Skeletal muscle satellite cell (primary cell): Measurements from ENCODE around the gene HACD2.

ENCODE experiments used
- H3K27me3 ChIP-seq: 2 replicates; pipeline ENCODE4 v1.7.0; 2013; ENCODE audit warnings: low read length; ENCODE audit not compliant: control insufficient read depth, insufficient read depth
- H3K36me3 ChIP-seq: 2 replicates; pipeline ENCODE4 v1.7.0; 2013; ENCODE audit warnings: mild to moderate bottlenecking, control low read depth, low read length; ENCODE audit not compliant: insufficient read depth
- H3K4me1 ChIP-seq: 2 replicates; pipeline ENCODE4 v1.7.0; 2013; ENCODE audit warnings: low read length; ENCODE audit not compliant: control insufficient read depth, insufficient read depth
- H3K4me2 ChIP-seq: 2 replicates; pipeline ENCODE4 v1.7.0; 2013; ENCODE audit warnings: mild to moderate bottlenecking, low read length
- H3K4me3 ChIP-seq: 2 replicates; pipeline ENCODE4 v1.7.0; 2013; ENCODE audit warnings: low read length
- H3K9ac ChIP-seq: 2 replicates; pipeline ENCODE4 v1.7.0; 2013; ENCODE audit warnings: mild to moderate bottlenecking, low read depth, low read length, moderate library complexity
- H3K9me3 ChIP-seq: replicated peaks from 2 replicates; pipeline ENCODE4 v1.7.0; 2013; ENCODE audit warnings: mild to moderate bottlenecking, control low read depth, low read length

Gene HACD2

GRCh38 chr3:123590685-123591450 lies 6.0 kb upstream of the HACD2 start:
- Histone ChIP-seq H3K4me1 (peaks cover 15% of the 10 kb centered on the region), H3K27me3 (no peaks in the 10 kb centered on the region), H3K4me3 (no peak overlapping the region), H3K36me3 (no peaks in the 10 kb centered on the region), H3K4me2 (no peak overlapping the region), H3K9me3 (no peaks in the 10 kb centered on the region), H3K9ac (no peak overlapping the region)

- no peaks in the 10 kb centered on the region for H3K9me3 ChIP-seq
- H3K27me3 ChIP-seq, result no peaks in the 10 kb centered on the region
Observed at GRCh38 chr3:123587401-123587800, 2.5 kb upstream of the HACD2 start.

DNA sequence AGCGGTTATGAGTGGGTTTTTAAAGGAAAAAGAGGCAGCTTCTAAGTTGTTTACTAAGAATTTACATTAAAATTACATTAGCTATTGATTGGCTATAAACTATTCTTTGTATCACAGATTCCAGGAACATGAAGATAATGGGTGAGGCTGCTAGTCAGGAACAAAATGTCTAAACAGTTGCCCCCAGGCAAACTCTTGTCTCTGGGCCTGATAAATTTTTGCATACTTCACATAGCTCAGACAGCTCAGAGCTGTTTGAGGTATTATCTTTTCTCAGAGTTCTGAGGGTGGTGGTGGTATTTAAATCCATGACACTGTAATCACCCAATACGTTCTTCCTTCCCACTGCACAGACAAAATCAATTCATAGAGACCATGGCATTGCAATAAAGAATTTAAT lies 2.1 kb upstream of the HACD2 start:
- Histone ChIP-seq H3K4me3 (peak overlapping the region; percentile 87), H3K27me3 (no peaks in the 10 kb centered on the region), H3K36me3 (no peaks in the 10 kb centered on the region), H3K4me1 (peaks cover 28% of the 10 kb centered on the region), H3K4me2 (peak overlapping the region; percentile 94), H3K9me3 (no peaks in the 10 kb centered on the region), H3K9ac (peak overlapping the region; percentile 89)

More at GRCh38 chr3:123587401-123587800, 2.5 kb upstream of the HACD2 start:
- no peaks in the 10 kb centered on the region for H3K36me3 ChIP-seq
- H3K4me3 ChIP-seq, result no peak overlapping the region
- H3K4me1 ChIP-seq, result peaks cover 26% of the 10 kb centered on the region
- no peak overlapping the region for H3K9ac ChIP-seq
- no peak overlapping the region for H3K4me2 ChIP-seq

- Histone ChIP-seq H3K9ac (peak overlapping the region; percentile 89), H3K9me3 (no peaks in the 10 kb centered on the region), H3K4me3 (peak overlapping the region; percentile 87)
Observed at GRCh38 chr3:123586131-123586530, 1.3 kb upstream of the HACD2 start.

DNA sequence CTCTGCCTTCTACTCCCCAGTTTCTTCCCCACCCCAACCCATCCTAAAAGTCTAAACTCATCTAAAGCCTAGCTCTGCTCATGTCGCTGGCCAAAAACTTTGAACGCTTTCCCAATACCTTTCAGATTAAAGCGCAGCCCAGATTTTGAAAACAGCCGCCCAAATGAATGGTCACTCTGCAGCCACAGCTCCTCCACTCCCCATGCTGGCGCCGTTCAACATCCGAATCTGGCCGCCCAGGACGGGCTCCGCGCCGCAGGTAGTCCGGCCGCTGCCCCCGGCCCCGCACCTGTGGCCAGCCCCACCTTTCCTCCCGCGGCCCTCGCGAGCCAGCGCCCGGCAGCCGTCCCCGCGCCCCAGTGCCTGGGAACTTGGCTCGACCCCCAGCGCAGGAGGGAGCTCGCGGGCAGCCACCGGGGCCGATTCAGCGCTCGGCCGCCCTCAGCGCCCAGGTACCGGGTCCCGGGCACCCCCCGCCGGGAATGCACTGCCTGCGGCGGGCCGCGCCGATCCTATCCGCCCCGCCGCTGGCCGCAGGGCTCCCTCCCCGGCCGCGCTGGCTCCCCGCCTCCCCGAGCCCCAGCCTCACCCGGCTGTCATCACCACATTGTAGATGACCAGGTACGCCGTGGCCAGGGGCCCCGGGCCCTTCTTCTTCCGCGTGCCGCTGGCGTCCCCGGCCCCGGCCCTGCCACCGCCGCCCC lies 417 bp downstream of the HACD2 start:
- Histone ChIP-seq H3K27me3 (no peaks in the 10 kb centered on the region), H3K36me3 (no peaks in the 10 kb centered on the region), H3K4me3 (peak overlapping the region; percentile 87), H3K4me1 (peaks cover 28% of the 10 kb centered on the region), H3K4me2 (peak overlapping the region; percentile 77), H3K9me3 (no peaks in the 10 kb centered on the region), H3K9ac (peak overlapping the region; percentile 77)

More at GRCh38 chr3:123586131-123586530, 1.3 kb upstream of the HACD2 start:
- H3K36me3 ChIP-seq, result no peaks in the 10 kb centered on the region
- peak overlapping the region; percentile 94 for H3K4me2 ChIP-seq
- H3K4me1 ChIP-seq, result peaks cover 28% of the 10 kb centered on the region
- no peaks in the 10 kb centered on the region for H3K27me3 ChIP-seq

- peak overlapping the region; percentile 77 for H3K9ac ChIP-seq
- peak overlapping the region; percentile 87 for H3K4me3 ChIP-seq
Observed at GRCh38 chr3:123583561-123583960, 1.3 kb downstream of the HACD2 start.

GRCh38 chr3:123582315-123582714 lies 2.5 kb downstream of the HACD2 start:
- Histone ChIP-seq H3K9ac (no peak overlapping the region), H3K9me3 (no peaks in the 10 kb centered on the region), H3K27me3 (no peaks in the 10 kb centered on the region), H3K4me3 (no peak overlapping the region), H3K4me2 (no peak overlapping the region), H3K4me1 (peaks cover 25% of the 10 kb centered on the region), H3K36me3 (peaks cover 8% of the 10 kb centered on the region)

More at GRCh38 chr3:123583561-123583960, 1.3 kb downstream of the HACD2 start:
- peaks cover 28% of the 10 kb centered on the region for H3K4me1 ChIP-seq
- H3K36me3 ChIP-seq, result peaks cover 4% of the 10 kb centered on the region
- no peaks in the 10 kb centered on the region for H3K9me3 ChIP-seq
- no peaks in the 10 kb centered on the region for H3K27me3 ChIP-seq
- peak overlapping the region; percentile 77 for H3K4me2 ChIP-seq

GRCh38 chr3:123576122-123576521 lies 8.7 kb downstream of the HACD2 start:
- Histone ChIP-seq H3K27me3 (no peaks in the 10 kb centered on the region), H3K9ac (no peak overlapping the region), H3K9me3 (no peaks in the 10 kb centered on the region), H3K4me3 (no peak overlapping the region), H3K36me3 (peaks cover 17% of the 10 kb centered on the region), H3K4me1 (peaks cover 10% of the 10 kb centered on the region), H3K4me2 (no peak overlapping the region)

- Histone ChIP-seq H3K36me3 (peaks cover 7% of the 10 kb centered on the region), H3K4me2 (no peak overlapping the region), H3K27me3 (no peaks in the 10 kb centered on the region), H3K9me3 (no peaks in the 10 kb centered on the region), H3K4me1 (peaks cover 10% of the 10 kb centered on the region), H3K4me3 (no peak overlapping the region), H3K9ac (no peak overlapping the region)
Observed at GRCh38 chr3:123571973-123572365, 12.9 kb downstream of the HACD2 start.

- peaks cover 4% of the 10 kb centered on the region for H3K36me3 ChIP-seq
- H3K4me1 ChIP-seq, result peaks cover 9% of the 10 kb centered on the region
- H3K27me3 ChIP-seq, result no peaks in the 10 kb centered on the region
- no peak overlapping the region for H3K4me3 ChIP-seq
- H3K9ac ChIP-seq, result no peak overlapping the region
- H3K4me2 ChIP-seq, result no peak overlapping the region
- H3K9me3 ChIP-seq, result no peaks in the 10 kb centered on the region
Observed at GRCh38 chr3:123571264-123571972, 13.4 kb downstream of the HACD2 start.

- no peaks in the 10 kb centered on the region for H3K9me3 ChIP-seq
- H3K36me3 ChIP-seq, result peaks cover 4% of the 10 kb centered on the region
- no peaks in the 10 kb centered on the region for H3K27me3 ChIP-seq
- no peak overlapping the region for H3K9ac ChIP-seq
- H3K4me3 ChIP-seq, result no peak overlapping the region
- no peak overlapping the region for H3K4me2 ChIP-seq
- peaks cover 3% of the 10 kb centered on the region for H3K4me1 ChIP-seq
Observed at GRCh38 chr3:123568875-123569274, 16.0 kb downstream of the HACD2 start.
